Stimulated activated CD4-positive, alpha-beta T cell treated with anti-CD3 and anti-CD28 coated beads, Interleukin-1b, Interleukin-23, amount 100 ng/mL, for 48 hours (primary cell): Measurements from ENCODE around the gene SDCBP2.

Source experiments
- DNase-seq: peaks from one replicate; pipeline ENCODE4 v3.0.0-alpha.2; 2020

Gene SDCBP2

DNA sequence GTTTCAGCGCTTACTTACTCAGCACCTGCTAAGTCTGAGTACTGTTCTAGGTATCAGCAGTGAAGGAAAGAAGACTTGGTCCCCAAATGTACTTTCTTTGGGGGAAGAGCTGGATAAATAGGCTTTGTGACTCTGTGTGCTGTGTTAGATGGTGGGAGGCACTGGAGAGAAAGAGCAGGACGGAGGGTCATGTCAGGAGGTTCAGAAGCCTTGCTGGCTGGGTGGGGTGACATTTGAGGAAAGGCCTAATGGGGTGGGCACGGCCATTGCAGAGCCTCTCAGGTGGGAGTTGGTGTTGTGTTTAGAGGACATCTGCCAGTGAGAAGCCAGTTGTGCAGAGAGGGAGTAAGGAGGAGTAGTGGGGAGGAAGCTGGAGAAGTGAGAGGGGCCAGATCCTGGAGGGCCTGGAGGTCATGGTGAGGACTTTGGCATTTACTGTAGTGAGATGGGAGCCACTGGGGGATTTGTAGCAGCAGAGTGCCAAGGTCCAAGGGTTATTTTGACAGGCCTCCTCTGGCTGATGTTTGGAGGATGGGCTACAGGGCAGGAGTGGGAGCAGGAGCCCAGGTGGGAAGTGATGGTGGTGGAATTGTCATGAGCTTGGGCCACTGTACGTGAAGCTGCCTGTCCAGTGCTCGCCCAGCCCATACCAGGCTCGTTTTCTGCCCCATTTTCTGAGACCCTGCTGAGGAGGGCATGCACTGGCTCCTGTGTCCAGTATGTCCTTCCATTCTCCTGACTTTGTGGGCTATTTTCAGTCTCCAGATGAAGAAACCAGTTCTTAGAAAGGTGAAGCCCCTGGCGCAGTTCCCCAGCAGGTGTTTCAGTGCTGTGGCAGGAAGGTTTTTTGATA, 886 bp downstream of the SDCBP2 start:
- DNase-seq, result no peak

GRCh38 chr20:1327241-1327653, 1.7 kb downstream of the SDCBP2 start:
- no peak for DNase-seq

GRCh38 chr20:1326031-1326930, 2.7 kb downstream of the SDCBP2 start:
- DNase-seq, result no peak

GRCh38 chr20:1325173-1326030, 3.5 kb downstream of the SDCBP2 start:
- peak; percentile 99 for DNase-seq

GRCh38 chr20:1324598-1325172, 4.3 kb downstream of the SDCBP2 start:
- DNase-seq, result no peak

DNA sequence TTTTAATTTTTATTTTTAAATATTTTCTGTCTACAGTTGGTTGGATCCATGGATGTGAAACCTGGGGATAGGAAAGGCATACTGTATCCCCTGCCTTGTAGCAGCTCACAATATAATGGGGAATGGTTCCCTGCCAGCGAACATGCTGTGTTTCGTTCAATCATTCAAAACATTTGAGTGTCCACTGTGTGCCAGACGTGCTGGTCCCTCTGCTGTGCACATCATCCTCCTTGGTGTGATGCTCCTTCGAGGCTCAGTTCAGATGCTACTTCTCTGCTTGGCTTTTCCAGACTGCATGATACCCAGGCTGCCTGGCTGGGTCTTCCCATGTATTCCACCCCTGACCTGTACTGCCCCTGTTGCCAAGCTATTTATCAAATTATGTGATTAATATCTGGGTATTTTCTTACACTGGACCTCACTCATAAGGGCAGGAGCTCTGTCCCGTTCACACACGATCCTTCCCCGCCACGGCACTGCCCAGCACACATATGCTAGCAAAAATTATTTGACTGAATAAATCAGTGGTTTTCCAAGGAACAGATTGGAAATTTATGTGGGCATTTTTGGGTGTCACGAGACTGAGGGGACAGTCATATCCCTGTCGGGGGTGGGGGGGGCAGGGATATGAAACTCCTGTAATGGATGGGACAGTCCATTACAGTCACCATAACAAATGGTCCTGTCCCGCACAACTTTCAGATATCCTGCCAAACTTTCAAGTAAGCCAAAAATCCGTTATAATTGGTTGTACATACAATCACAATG, 4.9 kb downstream of the SDCBP2 start:
- no peak for DNase-seq

DNA sequence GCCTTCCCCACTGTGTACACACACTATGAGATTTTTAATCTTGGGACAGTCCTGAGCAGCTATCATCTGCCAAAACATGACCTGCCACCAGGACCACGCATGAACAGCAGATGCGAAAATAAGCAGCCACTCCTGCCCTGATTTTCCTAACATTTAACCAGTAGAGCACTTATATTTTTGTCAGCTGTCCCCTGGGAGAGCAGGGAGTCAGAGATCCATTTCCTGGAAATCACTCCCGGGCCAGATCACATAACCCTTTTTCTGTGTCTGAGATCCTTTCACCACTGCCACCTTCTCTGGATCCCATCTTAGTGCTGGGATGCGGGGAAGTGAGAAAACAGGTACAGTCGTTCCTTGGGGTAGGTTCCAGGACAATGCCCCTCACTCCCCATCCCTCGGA, 5.7 kb downstream of the SDCBP2 start:
- no peak for DNase-seq

- DNase-seq, result no peak
Measured at GRCh38 chr20:1322511-1323245, 6.3 kb downstream of the SDCBP2 start.

- DNase-seq, result no peak
Measured at GRCh38 chr20:1321654-1321939, 7.3 kb downstream of the SDCBP2 start.

GRCh38 chr20:1320902-1321653, 7.9 kb downstream of the SDCBP2 start:
- no peak for DNase-seq

DNA sequence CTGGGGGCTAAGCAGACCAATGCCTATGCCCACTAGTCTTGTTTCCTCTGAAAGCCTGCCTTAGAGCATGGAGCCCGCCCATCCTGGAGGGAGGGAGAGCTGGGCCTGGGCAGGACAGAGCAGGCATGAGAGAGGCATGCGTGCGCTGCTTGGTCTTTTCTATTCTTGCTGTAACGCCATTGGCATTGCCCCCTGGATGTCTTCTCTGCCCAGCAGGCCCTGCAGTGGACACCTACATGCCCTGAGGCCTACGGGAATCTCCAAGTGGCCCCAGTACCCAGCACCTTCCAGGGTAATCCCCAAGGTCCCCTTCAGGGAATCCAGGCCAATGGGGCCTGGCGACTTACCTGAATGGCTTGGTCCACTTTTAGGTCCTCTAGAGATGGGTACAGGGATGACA, 8.9 kb downstream of the SDCBP2 start:
- no peak for DNase-seq

DNA sequence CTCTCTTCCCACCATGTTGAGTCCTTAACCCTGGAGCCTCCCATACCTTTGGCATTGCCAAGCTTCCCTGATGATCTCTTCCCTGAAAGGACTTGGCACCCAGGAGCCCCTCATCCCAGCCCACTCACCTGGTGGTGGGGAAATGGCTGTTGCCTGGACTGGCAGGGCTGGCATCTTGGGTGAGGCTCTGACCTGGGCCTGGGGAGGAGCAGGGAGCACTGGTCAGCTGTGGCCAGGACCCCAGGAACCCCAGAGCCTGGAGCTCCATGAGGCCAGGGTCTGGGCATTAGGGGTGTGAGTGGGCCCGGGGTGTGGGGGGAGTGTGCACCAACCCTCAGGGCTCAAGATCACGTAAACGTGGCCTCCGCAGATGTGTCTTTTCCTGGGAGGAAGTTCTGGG, 9.5 kb downstream of the SDCBP2 start:
- no peak for DNase-seq

- no peak for DNase-seq
Measured at GRCh38 chr20:1319051-1319450, 9.9 kb downstream of the SDCBP2 start.

DNA sequence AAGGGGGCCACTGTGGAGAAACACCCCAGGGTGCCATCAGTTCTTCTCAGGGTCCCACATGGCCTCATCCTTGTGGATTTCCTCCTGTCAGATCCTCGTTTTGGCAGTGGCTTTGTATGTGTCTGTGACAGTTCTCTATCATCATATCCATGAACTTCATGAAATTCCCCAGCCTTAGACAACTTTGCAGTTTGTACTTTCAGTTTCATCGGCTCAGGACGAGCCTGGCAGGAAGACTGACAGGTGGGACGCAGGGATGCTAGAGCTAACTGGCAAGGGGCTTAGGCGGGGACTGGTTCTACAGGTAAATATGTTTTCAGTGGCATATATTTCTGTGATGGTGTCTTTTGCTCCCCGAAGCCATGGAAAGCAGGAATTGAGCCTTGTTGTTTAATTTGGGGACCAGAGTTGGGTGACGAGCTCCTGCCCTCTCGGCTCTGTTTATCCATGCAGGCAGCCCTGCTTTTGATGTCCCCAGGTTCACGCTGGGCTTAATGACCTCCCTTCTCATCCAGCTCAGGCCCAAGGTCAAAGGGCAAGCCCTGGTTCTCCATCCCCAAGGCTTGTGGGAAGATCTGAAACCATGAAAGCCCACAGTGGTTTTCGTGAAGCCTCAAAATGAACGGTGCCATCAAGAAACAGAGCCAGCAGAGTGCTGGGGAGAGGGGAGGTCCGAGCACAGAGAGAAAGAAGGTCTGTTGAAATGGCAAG, 11.2 kb downstream of the SDCBP2 start:
- DNase-seq, result no peak

- no peak for DNase-seq
Measured at GRCh38 chr20:1315804-1316203, 13.1 kb downstream of the SDCBP2 start.

DNA sequence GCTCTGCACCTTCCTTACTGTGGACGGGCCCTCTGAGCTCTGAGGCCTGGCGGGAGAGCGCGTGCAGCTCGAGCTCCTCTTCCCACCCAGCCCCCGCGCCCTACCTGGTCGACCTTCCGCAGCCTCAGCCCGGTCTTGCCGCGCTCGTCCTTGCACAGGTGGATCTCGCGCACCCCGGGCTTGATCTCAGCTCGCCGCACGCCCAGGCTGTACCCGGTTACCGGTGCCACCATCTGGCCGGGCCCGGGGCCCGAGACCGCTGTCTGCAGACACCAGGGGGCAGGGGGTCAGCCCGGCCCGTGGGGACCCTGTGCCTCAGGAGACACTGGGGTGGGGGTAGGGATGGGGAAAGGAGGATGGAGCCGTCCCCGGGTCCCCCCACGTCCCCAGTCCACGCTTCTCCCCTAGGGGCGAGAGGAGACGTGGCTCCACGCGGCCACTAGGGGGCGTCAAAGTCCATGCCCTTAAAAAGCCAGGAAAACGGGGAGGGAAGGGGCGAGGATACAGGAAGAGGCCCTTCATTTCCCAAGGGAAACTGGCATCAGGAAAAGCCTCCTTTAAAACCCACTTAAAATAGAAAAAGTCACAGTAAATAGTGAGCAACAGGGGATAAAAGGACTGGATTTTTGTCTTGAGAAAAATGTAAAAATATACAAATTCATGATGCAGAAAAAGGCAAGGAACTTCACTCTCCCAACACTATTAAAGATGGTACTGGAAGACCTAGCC, 15.5 kb downstream of the SDCBP2 start:
- DNase-seq, result peak; percentile 48

DNA sequence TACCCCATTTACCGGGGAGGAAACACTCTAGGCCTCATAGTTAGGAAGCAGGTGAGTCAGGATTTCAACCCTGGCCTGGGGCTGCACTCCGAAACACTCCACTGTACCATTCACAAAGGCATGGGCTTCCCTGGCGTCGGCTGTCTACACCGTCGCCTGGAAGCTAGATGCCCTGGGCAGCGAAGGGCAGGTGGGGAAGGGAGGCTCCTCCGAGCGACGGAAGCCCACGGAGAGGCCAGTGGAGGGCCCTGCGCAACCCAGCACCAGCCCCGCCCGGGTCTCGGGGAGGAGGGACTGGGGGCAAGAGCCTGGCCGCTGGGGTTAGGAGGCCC, 16.1 kb downstream of the SDCBP2 start:
- DNase-seq, result no peak

DNA sequence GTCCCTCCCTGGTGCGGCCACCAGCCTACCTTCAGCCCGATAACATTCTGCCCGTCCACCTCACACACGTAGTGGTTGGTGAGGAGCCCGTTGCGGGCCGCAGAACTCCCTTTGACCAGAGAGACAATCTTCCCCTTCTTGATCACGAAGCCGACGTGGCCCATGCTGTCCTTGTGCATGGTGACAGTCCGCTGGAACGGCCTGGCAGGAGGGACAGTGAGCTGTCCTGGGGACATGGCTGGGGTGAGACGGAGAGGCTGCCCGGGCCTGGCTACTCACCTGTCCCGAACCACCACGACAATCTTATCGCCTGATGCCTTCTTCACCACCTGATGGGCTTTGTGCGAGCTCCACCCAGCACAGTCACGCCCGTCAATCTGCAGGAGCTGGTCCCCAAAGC, 16.6 kb downstream of the SDCBP2 start:
- no peak for DNase-seq

DNA sequence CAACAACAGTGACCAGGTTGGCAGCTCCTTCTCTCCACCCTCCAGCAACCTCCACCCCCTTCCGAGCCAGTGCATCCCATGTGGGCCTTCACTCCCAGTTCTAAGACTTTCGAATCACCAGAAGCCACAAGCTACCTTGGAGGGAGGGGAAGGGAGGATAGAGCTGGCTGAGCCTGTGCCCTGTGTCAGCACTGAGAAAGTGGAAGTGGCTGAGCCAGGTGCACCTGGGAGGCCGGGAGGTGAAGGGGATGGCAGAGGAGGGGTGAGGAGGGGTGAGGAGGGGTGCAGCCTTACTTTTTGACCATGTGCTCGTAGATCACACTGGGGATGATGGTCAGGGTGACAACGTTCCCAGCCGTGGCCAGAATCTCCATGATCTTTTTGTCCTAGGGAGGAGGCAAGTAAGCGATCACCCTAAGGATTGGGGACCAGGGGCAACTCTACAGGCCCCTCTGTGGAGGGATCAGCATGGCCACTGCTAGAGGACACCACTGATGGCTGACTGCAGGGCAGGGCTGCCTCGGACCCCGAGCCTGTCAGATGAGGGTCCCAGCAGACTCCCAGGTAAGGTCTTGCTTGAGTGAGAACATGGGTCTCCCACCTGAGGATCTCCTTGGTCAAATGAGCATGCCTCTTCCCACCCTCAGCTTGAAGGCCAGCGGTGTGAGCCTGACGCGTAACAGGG, 18.3 kb downstream of the SDCBP2 start:
- no peak for DNase-seq
